Sigmoid colon (tissue), 4 donors: ENCODE measurements around the gene TRIM8.

Source experiments
- EP300 ChIP-seq, 4 donors: sonication (generic); formaldehyde crosslinking; IDR thresholded peaks; one replicate each; pipeline ENCODE4 v1.6.1; 2017; ENCODE audit warnings: antibody characterized with exemption in 4 of 4
- POLR2A ChIP-seq, 2 donors: fragments of 450-650 bp; IDR thresholded peaks; one replicate each; pipeline ENCODE4 v1.6.1; 2016; ENCODE audit warnings: antibody characterized with exemption in 2 of 2, mild to moderate bottlenecking in 2 of 2, moderate library complexity in 2 of 2
- POLR2AphosphoS5 ChIP-seq, 4 donors: sonication (generic); formaldehyde crosslinking; IDR thresholded peaks; one replicate each; pipeline ENCODE4 v1.6.1; 2017; ENCODE audit warnings: antibody characterized with exemption in 4 of 4
- TF ChIP-seq, protein P1 (sequence below), 4 experiments: fragments of 450-650 bp in 3 of 4; fragments of 200-600 bp in 1 of 4; IDR thresholded peaks; one replicate each; pipeline ENCODE4 v1.5.1; 2016 to 2019; ENCODE audit warnings: antibody characterized with exemption in 4 of 4, mild to moderate bottlenecking in 3 of 4, moderate library complexity in 2 of 4

DNA sequence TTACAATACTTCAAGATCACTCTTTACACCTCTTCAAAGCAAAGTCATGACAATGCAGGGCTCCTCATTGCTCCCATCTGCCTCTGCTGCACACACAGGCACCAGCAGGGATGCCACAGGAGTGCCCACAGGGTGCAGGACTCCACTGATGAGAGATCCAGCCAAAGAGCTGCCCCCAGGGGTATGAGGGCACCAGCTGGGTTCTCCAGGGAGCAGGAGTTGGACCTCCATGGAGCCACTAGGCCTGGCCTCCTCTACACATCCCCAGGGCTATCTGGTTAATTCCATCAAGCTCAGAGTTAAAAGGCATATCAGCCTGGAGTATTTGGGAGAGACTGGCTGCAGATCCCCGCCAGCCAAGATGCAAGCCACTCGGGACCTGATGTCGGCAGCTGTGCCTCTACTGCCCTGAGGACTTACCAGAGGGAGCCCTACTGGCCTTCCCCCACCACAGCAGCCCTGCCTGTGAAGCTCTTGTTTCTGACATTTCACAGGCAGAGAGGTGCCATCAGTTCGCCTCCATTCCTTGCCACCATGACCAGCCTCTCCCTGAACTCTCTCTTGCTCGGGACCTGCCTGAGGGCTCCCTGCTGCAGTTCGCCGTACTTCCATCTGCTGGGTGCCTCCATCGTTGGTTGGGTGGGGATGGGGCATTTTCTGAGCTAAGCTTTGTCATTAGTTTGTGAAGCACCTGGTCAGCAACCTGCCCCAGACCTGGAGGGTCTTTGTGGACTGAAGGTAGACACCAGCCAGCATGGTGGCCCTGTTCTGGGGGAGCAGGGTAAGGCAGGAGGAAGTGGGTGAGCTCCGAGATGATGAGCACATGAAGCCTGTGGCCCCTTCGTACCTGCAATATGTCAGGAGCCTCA, 12.5 kb upstream of the TRIM8 start:
- TF ChIP-seq POLR2AphosphoS5 (IDR thresholded peaks at IDR 0.05) (no peak), EP300 (IDR thresholded peaks at IDR 0.05) (no peak), POLR2A (IDR thresholded peaks at IDR 0.05) (no peak)
- TF ChIP-seq, protein P1, sequence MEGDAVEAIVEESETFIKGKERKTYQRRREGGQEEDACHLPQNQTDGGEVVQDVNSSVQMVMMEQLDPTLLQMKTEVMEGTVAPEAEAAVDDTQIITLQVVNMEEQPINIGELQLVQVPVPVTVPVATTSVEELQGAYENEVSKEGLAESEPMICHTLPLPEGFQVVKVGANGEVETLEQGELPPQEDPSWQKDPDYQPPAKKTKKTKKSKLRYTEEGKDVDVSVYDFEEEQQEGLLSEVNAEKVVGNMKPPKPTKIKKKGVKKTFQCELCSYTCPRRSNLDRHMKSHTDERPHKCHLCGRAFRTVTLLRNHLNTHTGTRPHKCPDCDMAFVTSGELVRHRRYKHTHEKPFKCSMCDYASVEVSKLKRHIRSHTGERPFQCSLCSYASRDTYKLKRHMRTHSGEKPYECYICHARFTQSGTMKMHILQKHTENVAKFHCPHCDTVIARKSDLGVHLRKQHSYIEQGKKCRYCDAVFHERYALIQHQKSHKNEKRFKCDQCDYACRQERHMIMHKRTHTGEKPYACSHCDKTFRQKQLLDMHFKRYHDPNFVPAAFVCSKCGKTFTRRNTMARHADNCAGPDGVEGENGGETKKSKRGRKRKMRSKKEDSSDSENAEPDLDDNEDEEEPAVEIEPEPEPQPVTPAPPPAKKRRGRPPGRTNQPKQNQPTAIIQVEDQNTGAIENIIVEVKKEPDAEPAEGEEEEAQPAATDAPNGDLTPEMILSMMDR (IDR thresholded peaks at IDR 0.05) = no peak
